ENCODE results near the gene BORCS5. TPM values are rescaled to one million over a fixed set of nuclear protein-coding genes. Genes with fewer than 3 reads are reported as not detected.
"Not testable (repeated sequence)": the region's sequence is repeated elsewhere in the genome, so short reads cannot be mapped to it uniquely, and the experiment has no call there.

Gene BORCS5
- total RNA-seq, 1 experiment from 2014 or later, result 25.7 TPM

DNA sequence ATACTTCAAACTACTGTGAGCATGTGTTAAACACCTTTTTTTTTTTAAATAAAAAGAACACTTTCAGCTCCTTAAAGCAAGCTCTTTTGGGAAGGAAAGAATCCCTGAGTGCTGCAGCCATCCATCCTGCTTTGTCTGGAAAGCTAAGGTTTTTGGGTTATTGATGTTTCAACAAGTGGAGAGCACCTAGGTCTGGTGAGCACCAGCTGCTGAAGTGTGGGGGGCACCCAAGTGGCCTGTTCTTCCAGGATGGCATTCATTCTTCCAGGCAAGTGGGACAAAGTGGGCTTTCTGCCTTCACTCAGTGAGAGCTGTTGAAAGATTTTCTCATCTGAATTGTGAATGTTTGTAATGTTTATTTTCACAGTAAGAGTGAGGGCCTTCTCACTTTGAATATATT, 49.9 kb downstream of the BORCS5 start:
- H3K27me3 ChIP-seq (replicated peaks; ENCODE audit: control insufficient read depth, insufficient read depth, low read length), result no peaks in the 10 kb centered on the region
- ChIA-PET CTCF (interaction anchor here (0.7 kb wide), 1 partner anchor 121 kb away, joined by 3 read pairs; no protein-coding TSS in a partner anchor), POLR2A (no interaction called here)
- H3K4me1 Mint-ChIP-seq (ENCODE audit: low read depth, unreplicated experiment), result peaks cover 51% of the 10 kb centered on the region
- H3K4me1 ChIP-seq, result peaks cover 44% of the 10 kb centered on the region
- TF ChIP-seq, protein P1, sequence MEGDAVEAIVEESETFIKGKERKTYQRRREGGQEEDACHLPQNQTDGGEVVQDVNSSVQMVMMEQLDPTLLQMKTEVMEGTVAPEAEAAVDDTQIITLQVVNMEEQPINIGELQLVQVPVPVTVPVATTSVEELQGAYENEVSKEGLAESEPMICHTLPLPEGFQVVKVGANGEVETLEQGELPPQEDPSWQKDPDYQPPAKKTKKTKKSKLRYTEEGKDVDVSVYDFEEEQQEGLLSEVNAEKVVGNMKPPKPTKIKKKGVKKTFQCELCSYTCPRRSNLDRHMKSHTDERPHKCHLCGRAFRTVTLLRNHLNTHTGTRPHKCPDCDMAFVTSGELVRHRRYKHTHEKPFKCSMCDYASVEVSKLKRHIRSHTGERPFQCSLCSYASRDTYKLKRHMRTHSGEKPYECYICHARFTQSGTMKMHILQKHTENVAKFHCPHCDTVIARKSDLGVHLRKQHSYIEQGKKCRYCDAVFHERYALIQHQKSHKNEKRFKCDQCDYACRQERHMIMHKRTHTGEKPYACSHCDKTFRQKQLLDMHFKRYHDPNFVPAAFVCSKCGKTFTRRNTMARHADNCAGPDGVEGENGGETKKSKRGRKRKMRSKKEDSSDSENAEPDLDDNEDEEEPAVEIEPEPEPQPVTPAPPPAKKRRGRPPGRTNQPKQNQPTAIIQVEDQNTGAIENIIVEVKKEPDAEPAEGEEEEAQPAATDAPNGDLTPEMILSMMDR (IDR thresholded peaks at IDR 0.05; ENCODE audit: insufficient read depth in 1 of 2, low read depth in 1 of 2, low read length in 1 of 2, severe bottlenecking in 1 of 2, unreplicated experiment in 1 of 2), result no peak
- intact Hi-C loops (cut with micrococcal nuclease; ENCODE audit: unreplicated experiment), result no loop called here
- H3K4me3 Mint-ChIP-seq (ENCODE audit: unreplicated experiment), result peak overlapping the region; percentile 45
- peaks cover 14% of the 10 kb centered on the region for H3K9me3 Mint-ChIP-seq (ENCODE audit: unreplicated experiment)
- DNase-seq, result no peak
- H3K4me3 ChIP-seq (ENCODE audit: low read depth, low read length), result no peak overlapping the region
- H3K9me3 ChIP-seq, result no peaks in the 10 kb centered on the region
- H3K27me3 Mint-ChIP-seq (ENCODE audit: insufficient read depth, unreplicated experiment), result no peaks in the 10 kb centered on the region
- no TSS peak for BruUV-seq (replicated peaks)
- peaks cover 37% of the 10 kb centered on the region for H3K36me3 Mint-ChIP-seq (ENCODE audit: insufficient read depth, unreplicated experiment)
- peak overlapping the region; percentile 94 for H3K27ac Mint-ChIP-seq (ENCODE audit: unreplicated experiment)
- H3K36me3 ChIP-seq (ENCODE audit: control insufficient read depth, insufficient read depth, low read length), result no peaks in the 10 kb centered on the region

DNA sequence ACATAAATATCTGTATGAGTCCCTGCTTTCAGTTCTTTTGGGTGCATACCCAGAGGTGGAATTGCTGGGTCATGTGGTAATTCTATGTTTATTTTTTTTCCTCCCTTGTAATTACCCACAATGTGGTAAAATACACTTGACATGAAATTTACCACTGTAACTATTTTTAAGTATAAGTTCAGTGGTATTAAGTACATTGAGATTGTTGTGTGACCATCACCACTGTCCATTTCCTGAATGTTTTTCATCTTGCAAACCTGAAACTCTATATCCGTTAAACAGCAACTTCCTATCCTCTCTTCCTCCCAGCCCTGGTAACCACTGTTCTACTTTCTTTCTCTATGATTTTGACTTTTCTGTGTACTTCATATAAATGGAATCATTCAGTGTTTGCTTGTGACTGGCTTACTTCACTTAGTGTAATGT, 51.4 kb downstream of the BORCS5 start:
- Histone ChIP-seq H3K4me3 (ENCODE audit: low read depth, low read length) (no peak overlapping the region), H3K36me3 (ENCODE audit: control insufficient read depth, insufficient read depth, low read length) (no peaks in the 10 kb centered on the region), H3K9me3 (0 out of 2 replicates have a peak, but pooled peaks cover 4% of the 10 kb centered on the region), H3K4me1 (peaks cover 30% of the 10 kb centered on the region), H3K27me3 (replicated peaks; ENCODE audit: control insufficient read depth, insufficient read depth, low read length) (no peaks in the 10 kb centered on the region)
- H3K9me3 Mint-ChIP-seq (ENCODE audit: unreplicated experiment), result peaks cover 27% of the 10 kb centered on the region
- no peaks in the 10 kb centered on the region for H3K27me3 Mint-ChIP-seq (ENCODE audit: insufficient read depth, unreplicated experiment)
- no TSS peak for BruUV-seq (replicated peaks)
- peaks cover 50% of the 10 kb centered on the region for H3K36me3 Mint-ChIP-seq (ENCODE audit: insufficient read depth, unreplicated experiment)
- peak overlapping the region; percentile 1 for H3K4me3 Mint-ChIP-seq (ENCODE audit: unreplicated experiment)
- POLR2A ChIA-PET, result no interaction called here
- peak overlapping the region; percentile 6 for H3K27ac Mint-ChIP-seq (ENCODE audit: unreplicated experiment)
- intact Hi-C loops (cut with micrococcal nuclease; ENCODE audit: unreplicated experiment), result no loop called here
- no peak for DNase-seq
- H3K4me1 Mint-ChIP-seq (ENCODE audit: low read depth, unreplicated experiment), result peaks cover 37% of the 10 kb centered on the region
- TF ChIP-seq, protein P1 (IDR thresholded peaks at IDR 0.05; ENCODE audit: insufficient read depth in 1 of 2, low read depth in 1 of 2, low read length in 1 of 2, severe bottlenecking in 1 of 2, unreplicated experiment in 1 of 2), result no peak
- CTCF ChIA-PET, result no interaction called here

DNA sequence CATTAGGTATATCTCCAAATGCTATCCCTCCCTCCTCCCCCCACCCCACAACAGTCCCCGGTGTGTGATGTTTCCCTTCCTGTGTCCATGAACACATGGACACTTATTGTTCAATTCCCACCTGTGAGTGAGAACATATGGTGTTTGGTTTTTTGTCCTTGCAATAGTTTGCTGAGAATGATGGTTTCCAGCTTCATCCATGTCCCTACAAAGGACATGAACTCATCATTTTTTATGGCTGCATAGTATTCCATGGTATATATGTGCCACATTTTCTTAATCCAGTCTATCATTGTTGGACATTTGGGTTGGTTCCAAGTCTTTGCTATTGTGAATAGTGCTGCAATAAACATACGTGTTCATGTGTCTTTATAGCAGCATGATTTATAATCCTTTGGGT, 52.5 kb downstream of the BORCS5 start:
- H3K9me3 ChIP-seq; CTCF ChIA-PET; H3K27ac Mint-ChIP-seq (ENCODE audit: unreplicated experiment); POLR2A ChIA-PET; intact Hi-C loops (cut with micrococcal nuclease; ENCODE audit: unreplicated experiment); H3K27me3 ChIP-seq (replicated peaks; ENCODE audit: control insufficient read depth, insufficient read depth, low read length); H3K4me3 Mint-ChIP-seq (ENCODE audit: unreplicated experiment); DNase-seq; BruUV-seq (replicated peaks); H3K27me3 Mint-ChIP-seq (ENCODE audit: insufficient read depth, unreplicated experiment); H3K4me3 ChIP-seq (ENCODE audit: low read depth, low read length); H3K36me3 ChIP-seq (ENCODE audit: control insufficient read depth, insufficient read depth, low read length): not testable (repeated sequence)
- Mint-ChIP-seq H3K36me3 (ENCODE audit: insufficient read depth, unreplicated experiment) (peaks cover 41% of the 10 kb centered on the region), H3K4me1 (ENCODE audit: low read depth, unreplicated experiment) (peaks cover 28% of the 10 kb centered on the region), H3K9me3 (ENCODE audit: unreplicated experiment) (peaks cover 27% of the 10 kb centered on the region)
- peaks cover 26% of the 10 kb centered on the region for H3K4me1 ChIP-seq

DNA sequence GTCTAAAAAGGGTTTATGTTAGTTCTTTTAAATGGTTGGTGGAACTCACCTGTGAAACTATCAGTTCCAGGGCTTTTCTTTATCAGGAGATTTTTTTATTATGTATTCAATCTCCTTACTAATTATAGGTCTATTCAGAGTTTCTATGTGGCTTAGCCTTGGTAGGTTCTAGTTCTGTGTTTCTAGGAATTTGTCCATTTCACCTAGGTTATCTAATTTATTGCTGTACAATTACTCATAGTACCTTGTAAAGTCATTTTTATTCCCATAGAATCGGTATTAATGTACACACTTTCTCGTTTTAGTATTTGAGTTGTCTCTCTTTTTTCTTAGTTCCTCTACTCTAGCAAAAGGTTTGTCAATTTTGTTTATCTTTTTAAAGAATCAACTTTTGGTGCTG, 59.0 kb downstream of the BORCS5 start:
- ChIA-PET CTCF (no interaction called here), POLR2A (no interaction called here)
- H3K27me3 Mint-ChIP-seq (ENCODE audit: insufficient read depth, unreplicated experiment), result no peaks in the 10 kb centered on the region
- Histone ChIP-seq H3K36me3 (ENCODE audit: control insufficient read depth, insufficient read depth, low read length) (no peaks in the 10 kb centered on the region), H3K4me3 (ENCODE audit: low read depth, low read length) (no peak overlapping the region), H3K4me1 (peaks cover 6% of the 10 kb centered on the region; the same call in 1 of the 2 replicates), H3K9me3 (peaks cover 17% of the 10 kb centered on the region; the same call in 1 of the 2 replicates), H3K27me3 (replicated peaks; ENCODE audit: control insufficient read depth, insufficient read depth, low read length) (no peaks in the 10 kb centered on the region)
- H3K4me1 Mint-ChIP-seq (ENCODE audit: low read depth, unreplicated experiment), result peaks cover 8% of the 10 kb centered on the region
- no TSS peak for BruUV-seq (replicated peaks)
- peaks cover 45% of the 10 kb centered on the region for H3K36me3 Mint-ChIP-seq (ENCODE audit: insufficient read depth, unreplicated experiment)
- intact Hi-C loops (cut with micrococcal nuclease; ENCODE audit: unreplicated experiment), result no loop called here
- TF ChIP-seq, protein P1 (IDR thresholded peaks at IDR 0.05; ENCODE audit: insufficient read depth in 1 of 2, low read depth in 1 of 2, low read length in 1 of 2, severe bottlenecking in 1 of 2, unreplicated experiment in 1 of 2), result no peak
- peak overlapping the region; percentile 9 for H3K27ac Mint-ChIP-seq (ENCODE audit: unreplicated experiment)
- peaks cover 31% of the 10 kb centered on the region for H3K9me3 Mint-ChIP-seq (ENCODE audit: unreplicated experiment)
- DNase-seq, result no peak
- no peak overlapping the region for H3K4me3 Mint-ChIP-seq (ENCODE audit: unreplicated experiment)

DNA sequence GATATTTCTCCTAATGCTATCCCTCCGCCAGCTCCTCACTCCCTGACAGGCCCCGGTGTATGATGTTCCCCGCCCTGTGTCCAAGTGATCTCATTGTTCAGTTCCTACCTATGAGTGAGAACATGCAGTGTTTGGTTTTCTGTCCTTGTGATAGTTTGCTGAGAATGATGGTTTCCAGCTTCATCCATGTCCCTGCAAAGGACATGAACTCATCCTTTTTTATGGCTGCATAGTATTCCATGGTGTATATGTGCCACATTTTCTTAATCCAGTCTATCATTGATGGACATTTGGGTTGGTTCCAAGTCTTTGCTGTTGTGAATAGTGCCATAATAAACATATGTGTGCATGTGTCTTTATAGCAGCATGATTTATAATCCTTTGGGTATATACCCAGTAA, 62.3 kb downstream of the BORCS5 start:
- H3K36me3 ChIP-seq (ENCODE audit: control insufficient read depth, insufficient read depth, low read length); H3K4me1 Mint-ChIP-seq (ENCODE audit: low read depth, unreplicated experiment); H3K4me3 Mint-ChIP-seq (ENCODE audit: unreplicated experiment); H3K27me3 ChIP-seq (replicated peaks; ENCODE audit: control insufficient read depth, insufficient read depth, low read length); intact Hi-C loops (cut with micrococcal nuclease; ENCODE audit: unreplicated experiment); BruUV-seq (replicated peaks); H3K4me1 ChIP-seq; H3K27ac Mint-ChIP-seq (ENCODE audit: unreplicated experiment); CTCF ChIA-PET; H3K4me3 ChIP-seq (ENCODE audit: low read depth, low read length); H3K27me3 Mint-ChIP-seq (ENCODE audit: insufficient read depth, unreplicated experiment); POLR2A ChIA-PET; DNase-seq: not testable (repeated sequence)
- peaks cover 23% of the 10 kb centered on the region for H3K9me3 ChIP-seq
- Mint-ChIP-seq H3K9me3 (ENCODE audit: unreplicated experiment) (peaks cover 28% of the 10 kb centered on the region), H3K36me3 (ENCODE audit: insufficient read depth, unreplicated experiment) (peaks cover 25% of the 10 kb centered on the region)

Measured in Caco-2 (cell line).